Uterus (tissue), 4 donors: ENCODE data around the gene EPHA4. TPM values are rescaled to one million over a fixed set of nuclear protein-coding genes. Genes with fewer than 3 reads are reported as not detected.
A peak's percentile ranks its signal among the peaks of the same experiment; 100 is the strongest.

Source experiments
- DNase-seq, 2 donors: peaks; one replicate each; pipeline ENCODE4 v3.0.0-alpha.2; 2019 to 2020
- H3K27ac ChIP-seq, 2 donors: fragments of 200-600 bp; sonication (generic); 1 replicate in 1 of 2; 2 replicates in 1 of 2; pipeline ENCODE4 v1.5.1; 2016 to 2018
- H3K27me3 ChIP-seq, 2 donors: fragments of 200-600 bp; sonication (generic); one replicate each; pipeline ENCODE4 v1.5.1; 2018 to 2019; ENCODE audit warnings: control low read depth in 1 of 2
- H3K36me3 ChIP-seq, 2 donors: fragments of 200-600 bp; sonication (generic); one replicate each; pipeline ENCODE4 v1.5.1; 2019; ENCODE audit warnings: control low read depth in 1 of 2
- H3K4me1 ChIP-seq, 2 donors: fragments of 200-600 bp; sonication (generic); one replicate each; pipeline ENCODE4 v1.5.1; 2018 to 2019; ENCODE audit warnings: control low read depth in 1 of 2
- H3K4me3 ChIP-seq, 2 donors: fragments of 200-600 bp; sonication (generic); 1 replicate in 1 of 2; 2 replicates in 1 of 2; pipeline ENCODE4 v1.5.1; 2018 to 2019; ENCODE audit warnings: mild to moderate bottlenecking in 1 of 2
- H3K9me3 ChIP-seq, 2 donors: fragments of 200-600 bp; sonication (generic); one replicate each; pipeline ENCODE4 v1.5.1; 2019; ENCODE audit warnings: control low read depth in 1 of 2
- POLR2A ChIP-seq, 2 donors: fragments of 450-650 bp; IDR thresholded peaks; one replicate each; pipeline ENCODE4 v1.6.1; 2016; ENCODE audit warnings: antibody characterized with exemption in 2 of 2, mild to moderate bottlenecking in 1 of 2, moderate library complexity in 1 of 2
- intact Hi-C: fragments of 100-400 bp; cut with DNase I; formaldehyde crosslinking; loops from one replicate; pipeline ENCODE4 v1.15.1; 2023; ENCODE audit warnings: low total_unique reads
- total RNA-seq, 4 donors: library from RNA; depleted of rRNA in 3 of 4; stranded (reverse); fragments of >200 nt in 3 of 4; gene quantifications; one replicate each; pipeline versions ENCODE4 v1.1.0 to v1.2.4, GENCODE V29; 2014 to 2023
- TF ChIP-seq, protein P1 (sequence below), 4 experiments: fragments of 200-600 bp in 2 of 4; fragments of 450-650 bp in 2 of 4; sonication (generic) in 2 of 4; IDR thresholded peaks; one replicate each; pipeline ENCODE4 v1.5.1; 2016 to 2019; ENCODE audit warnings: antibody characterized with exemption in 4 of 4, mild to moderate bottlenecking in 2 of 4, moderate library complexity in 1 of 4
- donor health status: DM: yes; HTN: yes; CAD: no.

The EPHA4 gene
- total RNA-seq, 4 donors from 2014 or later, result 45.6 to 84.7 (median 66.8) TPM

- Histone ChIP-seq H3K27me3 (no peaks in the 10 kb centered on the region), H3K36me3 (no peaks in the 10 kb centered on the region), H3K4me1 (no peaks in the 10 kb centered on the region), H3K9me3 (no peaks in the 10 kb centered on the region), H3K4me3 (no peak overlapping the region), H3K27ac (peak overlapping the region; percentile 31 to 51)
- DNase-seq, result no peak
- intact Hi-C loops, result no loop called here
- TF ChIP-seq, protein P1, sequence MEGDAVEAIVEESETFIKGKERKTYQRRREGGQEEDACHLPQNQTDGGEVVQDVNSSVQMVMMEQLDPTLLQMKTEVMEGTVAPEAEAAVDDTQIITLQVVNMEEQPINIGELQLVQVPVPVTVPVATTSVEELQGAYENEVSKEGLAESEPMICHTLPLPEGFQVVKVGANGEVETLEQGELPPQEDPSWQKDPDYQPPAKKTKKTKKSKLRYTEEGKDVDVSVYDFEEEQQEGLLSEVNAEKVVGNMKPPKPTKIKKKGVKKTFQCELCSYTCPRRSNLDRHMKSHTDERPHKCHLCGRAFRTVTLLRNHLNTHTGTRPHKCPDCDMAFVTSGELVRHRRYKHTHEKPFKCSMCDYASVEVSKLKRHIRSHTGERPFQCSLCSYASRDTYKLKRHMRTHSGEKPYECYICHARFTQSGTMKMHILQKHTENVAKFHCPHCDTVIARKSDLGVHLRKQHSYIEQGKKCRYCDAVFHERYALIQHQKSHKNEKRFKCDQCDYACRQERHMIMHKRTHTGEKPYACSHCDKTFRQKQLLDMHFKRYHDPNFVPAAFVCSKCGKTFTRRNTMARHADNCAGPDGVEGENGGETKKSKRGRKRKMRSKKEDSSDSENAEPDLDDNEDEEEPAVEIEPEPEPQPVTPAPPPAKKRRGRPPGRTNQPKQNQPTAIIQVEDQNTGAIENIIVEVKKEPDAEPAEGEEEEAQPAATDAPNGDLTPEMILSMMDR (IDR thresholded peaks at IDR 0.05), result no peak
- no peak for TF ChIP-seq POLR2A (IDR thresholded peaks at IDR 0.05)
Observed at GRCh38 chr2:221529177-221529942, 42.7 kb downstream of the EPHA4 start.

DNA sequence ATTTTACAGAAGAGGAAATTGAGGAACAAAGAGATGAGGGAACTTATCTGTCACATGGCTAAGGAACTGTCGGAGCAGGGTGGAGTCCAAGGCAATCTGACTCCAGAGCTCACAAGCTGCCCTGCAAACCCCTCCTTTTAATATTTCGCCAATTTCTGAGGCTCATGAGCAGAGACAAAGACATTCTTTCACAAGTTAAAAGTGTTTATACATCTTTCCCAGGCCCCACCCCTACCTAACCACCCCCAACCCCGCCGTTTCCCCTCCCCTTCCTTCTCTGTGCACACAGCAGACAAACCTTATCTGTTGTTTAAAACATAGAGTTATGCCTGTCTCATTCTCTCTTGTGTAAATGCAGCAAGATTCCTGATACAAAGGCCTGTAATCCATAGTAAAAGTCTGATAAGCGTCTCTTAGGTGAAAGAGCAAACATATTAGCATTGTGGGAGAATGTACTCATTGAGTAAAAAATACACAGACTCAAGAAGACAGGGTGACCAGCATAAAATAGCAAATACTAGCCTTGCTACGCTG is 44.3 kb downstream of the EPHA4 start:
- TF ChIP-seq, protein P1 (IDR thresholded peaks at IDR 0.05), result no peak
- no peak for TF ChIP-seq POLR2A (IDR thresholded peaks at IDR 0.05)
- no peak for DNase-seq
- Histone ChIP-seq H3K27ac (peak overlapping the region; percentile 27 to 47), H3K4me1 (no peaks in the 10 kb centered on the region), H3K36me3 (no peaks in the 10 kb centered on the region), H3K27me3 (no peaks in the 10 kb centered on the region), H3K9me3 (no peaks in the 10 kb centered on the region), H3K4me3 (no peak overlapping the region)
- intact Hi-C loops, result no loop called here

GRCh38 chr2:221524158-221524557 is 47.9 kb downstream of the EPHA4 start:
- H3K36me3 ChIP-seq, result no peaks in the 10 kb centered on the region
- H3K27ac ChIP-seq, result no peak overlapping the region
- no peak overlapping the region for H3K4me3 ChIP-seq
- H3K9me3 ChIP-seq, result no peaks in the 10 kb centered on the region
- H3K4me1 ChIP-seq, result no peaks in the 10 kb centered on the region
- H3K27me3 ChIP-seq, result no peaks in the 10 kb centered on the region
- DNase-seq, result no peak
- TF ChIP-seq POLR2A (IDR thresholded peaks at IDR 0.05), result no peak
- TF ChIP-seq, protein P1 (IDR thresholded peaks at IDR 0.05), result no peak
- intact Hi-C loops, result no loop called here

DNA sequence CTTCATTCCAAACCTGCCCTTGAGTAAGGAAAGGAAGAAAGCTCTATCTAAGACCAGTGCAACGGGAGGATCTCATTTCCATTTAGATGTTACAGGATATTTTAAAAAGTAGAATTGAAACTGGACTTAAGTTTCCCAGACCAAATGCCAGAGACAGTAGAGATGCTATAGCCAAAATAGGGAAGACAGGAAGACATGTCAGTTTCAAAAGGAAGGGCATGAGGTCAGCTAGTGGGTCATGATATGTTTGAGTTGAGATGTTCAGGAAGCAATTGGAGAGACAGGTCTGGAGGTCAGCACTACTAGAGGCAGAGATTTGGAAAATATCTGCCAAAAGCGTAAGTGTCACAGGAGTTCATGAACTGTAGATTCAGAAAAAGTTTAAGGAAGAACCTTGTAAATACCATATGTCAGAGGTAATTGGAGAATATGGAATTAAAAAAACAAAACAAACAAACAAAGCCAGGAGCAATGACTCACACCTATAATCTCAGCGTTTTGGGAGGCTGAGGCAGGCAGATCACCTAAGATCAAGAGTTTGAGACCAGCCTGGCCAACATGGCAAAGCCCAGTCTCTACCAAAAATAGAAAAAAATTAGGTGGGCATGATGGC is 50.8 kb downstream of the EPHA4 start:
- no peak for TF ChIP-seq POLR2A (IDR thresholded peaks at IDR 0.05)
- TF ChIP-seq, protein P1 (IDR thresholded peaks at IDR 0.05), result no peak
- H3K27me3 ChIP-seq, result no peaks in the 10 kb centered on the region
- no peak overlapping the region for H3K4me3 ChIP-seq
- peak overlapping the region in 1 of 2 donors; percentile 3 for H3K27ac ChIP-seq
- peaks cover 4 to 8% of the 10 kb centered on the region in 2 donors for H3K4me1 ChIP-seq
- no peak for DNase-seq
- intact Hi-C loops, result no loop called here
- H3K36me3 ChIP-seq, result no peaks in the 10 kb centered on the region
- no peaks in the 10 kb centered on the region for H3K9me3 ChIP-seq
